HCT116 (cell line): ENCODE results near the gene RPUSD3. TPM values are rescaled to one million over a fixed set of nuclear protein-coding genes. Genes with fewer than 3 reads are reported as not detected.

Experiments used
- ATAC-seq: fragments of 200-7000 bp; cut with Tn5 transposase; 2 replicates; pipeline ENCODE4 v1.9.1; 2020; ENCODE audit warnings: mild to moderate bottlenecking, moderate library complexity
- BruUV-seq: library from RNA; stranded (reverse); fragments of 400-500 nt; replicated peaks from 2 replicates; lab custom pipeline; 2021; lab: Mats Ljungman, UMichigan
- CTCF ChIA-PET: fragments of 300-600 bp; sonication (Branson Sonifier 250); formaldehyde crosslinking; loops from one replicate; lab custom pipeline; 2021; ENCODE audit warnings: antibody characterized with exemption; lab: Charles Lee
- POLR2A ChIA-PET: fragments of 300-600, 350-600 bp; sonication (Branson Sonifier 250); formaldehyde crosslinking; loops from one replicate; lab custom pipeline; 2021; ENCODE audit warnings: antibody characterized with exemption; lab: Charles Lee
- RAD21 ChIA-PET, 2 experiments: fragments of 300-600 bp; sonication (Branson Sonifier 250); formaldehyde crosslinking; loops; one replicate each; lab custom pipeline; 2023; ENCODE audit warnings: low total read pairs in 2 of 2; ENCODE audit not compliant: uncharacterized antibody in 2 of 2, unreplicated experiment in 2 of 2, low non-redundant PET in 1 of 2; lab: Charles Lee
- DNase-seq: peaks from one replicate; pipeline ENCODE4 v3.0.0-alpha.2; 2010; ENCODE audit warnings: low read depth, low spot score
- H2AFZ ChIP-seq: fragments of 200-600 bp; shearing (Covaris generic), sonication (generic); 2 replicates; pipeline ENCODE4 v1.6.1; 2017; ENCODE audit warnings: low read depth, mixed run types, mixed read lengths, antibody characterized with exemption, low read length; ENCODE audit not compliant: poor library complexity, severe bottlenecking
- H3K27ac ChIP-seq: 2 replicates; pipeline ENCODE4 v1.5.1; 2012; ENCODE audit warnings: low read depth, low read length
- H3K27me3 ChIP-seq: fragments of 200-600 bp; sonication (generic); 2 replicates; pipeline ENCODE4 v1.6.1; 2016; ENCODE audit warnings: mixed run types, low read length, mixed read lengths; ENCODE audit not compliant: insufficient read depth
- H3K36me3 ChIP-seq, 2 experiments: fragments of 200-500 bp in 1 of 2; fragments of 200-600 bp in 1 of 2; sonication (Bioruptor generic) in 1 of 2; sonication (generic) in 1 of 2; 2 replicates each; pipeline versions ENCODE4 v1.5.1 to v1.6.1; 2014 to 2016; ENCODE audit warnings: low read length in 2 of 2, inconsistent platforms in 1 of 2, mixed read lengths in 1 of 2, mixed run types in 1 of 2; ENCODE audit not compliant: insufficient read depth in 2 of 2, control insufficient read depth in 1 of 2
- H3K4me1 ChIP-seq, 2 experiments: fragments of 200-600 bp in 1 of 2; sonication (generic) in 1 of 2; 2 replicates each; pipeline versions ENCODE4 v1.5.1 to v1.6.1; 2012 to 2017; ENCODE audit warnings: low read length in 2 of 2, inconsistent platforms in 1 of 2, mild to moderate bottlenecking in 1 of 2, mixed read lengths in 1 of 2, mixed run types in 1 of 2, moderate library complexity in 1 of 2; ENCODE audit not compliant: insufficient read depth in 2 of 2, control insufficient read depth in 1 of 2
- H3K4me2 ChIP-seq: fragments of 200-600 bp; sonication (generic); 2 replicates; pipeline ENCODE4 v1.6.1; 2017; ENCODE audit warnings: mixed run types, low read length, mixed read lengths
- H3K4me3 ChIP-seq, 2 experiments: fragments of 200-600 bp in 1 of 2; sonication (generic) in 1 of 2; replicated peaks in 1 of 2; 2 replicates each; pipeline ENCODE4 v1.5.1; 2011 to 2016; ENCODE audit warnings: low read length in 2 of 2, control low read depth in 1 of 2, low read depth in 1 of 2, mild to moderate bottlenecking in 1 of 2, mixed read lengths in 1 of 2, mixed run types in 1 of 2
- H3K79me2 ChIP-seq: fragments of 200-600 bp; sonication (generic); 2 replicates; pipeline ENCODE4 v1.6.1; 2017; ENCODE audit warnings: mild to moderate bottlenecking, mixed run types, low read length, moderate library complexity, mixed read lengths; ENCODE audit not compliant: insufficient read depth
- H3K9ac ChIP-seq: fragments of 200-600 bp; sonication (generic); 2 replicates; pipeline ENCODE4 v1.6.1; 2016; ENCODE audit warnings: low read length, mixed read lengths
- H3K9me2 ChIP-seq: fragments of 200-600 bp; sonication (generic), shearing (Covaris generic); 2 replicates; pipeline ENCODE4 v1.6.1; 2017; ENCODE audit warnings: mixed run types, mild to moderate bottlenecking, moderate library complexity; ENCODE audit not compliant: insufficient read depth
- H3K9me3 ChIP-seq, 2 experiments: fragments of 200-500 bp in 1 of 2; fragments of 200-600 bp in 1 of 2; sonication (Bioruptor generic) in 1 of 2; sonication (generic) in 1 of 2; 2 replicates each; pipeline ENCODE4 v1.6.1; 2014 to 2017; ENCODE audit warnings: low read length in 2 of 2, mixed read lengths in 2 of 2, inconsistent platforms in 1 of 2, low read depth in 1 of 2, mild to moderate bottlenecking in 1 of 2, mixed run types in 1 of 2, moderate library complexity in 1 of 2; ENCODE audit not compliant: control insufficient read depth in 1 of 2, insufficient read depth in 1 of 2
- H4K20me1 ChIP-seq: fragments of 200-600 bp; sonication (generic), shearing (Covaris generic); 2 replicates; pipeline ENCODE4 v1.6.1; 2017; ENCODE audit warnings: mixed run types, mild to moderate bottlenecking, moderate library complexity; ENCODE audit not compliant: insufficient read depth
- ELF1 ChIP-seq: IDR thresholded peaks from 2 replicates; pipeline ENCODE4 v1.6.1; 2012; ENCODE audit warnings: low read depth, borderline replicate concordance
- FOSL1 ChIP-seq: IDR thresholded peaks from 2 replicates; pipeline ENCODE4 v1.6.1; 2012; ENCODE audit warnings: low read depth
- TCF7L2 ChIP-seq: IDR thresholded peaks from 2 replicates; pipeline ENCODE4 v1.7.0; 2011; ENCODE audit warnings: borderline replicate concordance, inconsistent platforms; ENCODE audit not compliant: insufficient read depth, insufficient read length; ENCODE audit errors: extremely low read depth
- intact Hi-C: fragments of 100-400 bp; cut with micrococcal nuclease; formaldehyde crosslinking; loops from 2 replicates; pipeline ENCODE4 v1.10.0; 2022
- total RNA-seq: library from RNA; stranded (reverse); gene quantifications from one replicate; pipeline ENCODE4 v1.2.1, GENCODE V29; 2021; ENCODE audit not compliant: unreplicated experiment
- TF ChIP-seq, protein P1 (sequence below): IDR thresholded peaks from 2 replicates; pipeline ENCODE4 v1.6.1; 2011; ENCODE audit warnings: mild to moderate bottlenecking, low read length, moderate library complexity; ENCODE audit not compliant: insufficient replicate concordance; ENCODE audit errors: extremely low read depth

Gene RPUSD3
- total RNA-seq, 1 experiment from 2014 or later = 58.0 TPM

DNA sequence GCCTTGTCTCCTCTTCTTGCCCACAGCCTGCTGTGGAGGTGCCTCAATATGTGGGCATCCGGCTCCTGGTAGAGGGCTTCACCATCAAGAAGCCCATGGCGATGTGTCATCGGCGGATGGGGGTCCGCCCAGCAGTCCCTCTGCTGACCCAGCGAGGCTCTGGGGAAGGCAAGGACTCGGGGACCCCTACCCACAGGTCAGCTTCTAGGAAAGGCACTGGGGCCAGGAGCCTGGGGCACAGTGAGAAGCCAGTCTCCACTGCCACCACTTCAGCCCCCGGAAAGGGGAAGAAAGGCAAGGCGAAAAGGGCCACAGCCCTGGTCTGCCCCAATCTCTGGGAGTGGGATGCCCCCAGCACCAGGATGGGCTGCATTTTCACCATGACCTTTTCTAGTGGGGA, 10.7 kb downstream of the RPUSD3 start:
- Histone ChIP-seq H3K27ac (no peak overlapping the region), H3K4me3 (no peak overlapping the region), H2AFZ (no peak overlapping the region), H3K36me3 (peaks cover 8 to 12% of the 10 kb centered on the region in 2 experiments; a peak in 2 of 4 replicates), H3K4me1 (no peaks in the 10 kb centered on the region), H3K9me2 (no peaks in the 10 kb centered on the region), H4K20me1 (no peaks in the 10 kb centered on the region), H3K27me3 (no peaks in the 10 kb centered on the region), H3K4me2 (no peak overlapping the region), H3K9me3 (no peaks in the 10 kb centered on the region), H3K79me2 (no peaks in the 10 kb centered on the region), H3K9ac (no peak overlapping the region)
- no peak for TF ChIP-seq FOSL1
- no peak for TF ChIP-seq ELF1
- ChIA-PET CTCF (no interaction called here), POLR2A (no interaction called here), RAD21 (no interaction called here)
- no peak for ATAC-seq
- intact Hi-C loops = no loop called here
- no TSS peak for BruUV-seq
- DNase-seq = no peak

DNA sequence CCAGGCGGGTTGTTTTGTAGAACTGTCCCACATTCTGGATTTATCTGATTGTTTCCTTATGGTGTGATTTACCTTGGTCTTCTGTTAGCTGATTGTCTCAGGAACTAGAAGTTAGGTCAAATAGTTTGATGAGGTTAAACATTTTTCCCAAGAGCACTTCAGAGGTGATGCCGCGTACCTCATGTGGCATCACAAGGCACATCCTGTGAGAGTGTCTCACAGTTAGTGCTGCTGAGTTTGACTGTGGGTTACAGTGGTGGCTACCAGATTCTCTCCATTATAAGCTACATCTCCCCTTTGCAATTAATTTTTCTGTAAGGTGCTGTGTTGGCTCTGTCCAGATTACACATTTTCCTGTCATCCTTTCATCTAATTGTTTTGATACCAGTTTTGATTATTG, 12.6 kb downstream of the RPUSD3 start:
- RAD21 ChIA-PET = interaction anchor here in 1 of 2 experiments (0.6 kb wide), 1 partner anchor 1491 kb away, joined by 5 read pairs; no protein-coding TSS in a partner anchor

More for the DNA sequence above, 12.6 kb downstream of the RPUSD3 start:
- CTCF ChIA-PET = interaction anchor here (1.1 kb wide), 1 partner anchor 23 kb away, joined by 5 read pairs; no protein-coding TSS in a partner anchor
- Histone ChIP-seq H3K27ac (no peak overlapping the region), H4K20me1 (no peaks in the 10 kb centered on the region), H3K36me3 (peaks cover 12 to 13% of the 10 kb centered on the region in 2 experiments; a peak in 2 of 4 replicates), H3K9me3 (no peaks in the 10 kb centered on the region), H3K79me2 (no peaks in the 10 kb centered on the region), H3K4me1 (no peaks in the 10 kb centered on the region), H3K9ac (no peak overlapping the region), H3K4me2 (no peak overlapping the region), H2AFZ (no peak overlapping the region)
- DNase-seq = no peak
- TF ChIP-seq, protein P1, sequence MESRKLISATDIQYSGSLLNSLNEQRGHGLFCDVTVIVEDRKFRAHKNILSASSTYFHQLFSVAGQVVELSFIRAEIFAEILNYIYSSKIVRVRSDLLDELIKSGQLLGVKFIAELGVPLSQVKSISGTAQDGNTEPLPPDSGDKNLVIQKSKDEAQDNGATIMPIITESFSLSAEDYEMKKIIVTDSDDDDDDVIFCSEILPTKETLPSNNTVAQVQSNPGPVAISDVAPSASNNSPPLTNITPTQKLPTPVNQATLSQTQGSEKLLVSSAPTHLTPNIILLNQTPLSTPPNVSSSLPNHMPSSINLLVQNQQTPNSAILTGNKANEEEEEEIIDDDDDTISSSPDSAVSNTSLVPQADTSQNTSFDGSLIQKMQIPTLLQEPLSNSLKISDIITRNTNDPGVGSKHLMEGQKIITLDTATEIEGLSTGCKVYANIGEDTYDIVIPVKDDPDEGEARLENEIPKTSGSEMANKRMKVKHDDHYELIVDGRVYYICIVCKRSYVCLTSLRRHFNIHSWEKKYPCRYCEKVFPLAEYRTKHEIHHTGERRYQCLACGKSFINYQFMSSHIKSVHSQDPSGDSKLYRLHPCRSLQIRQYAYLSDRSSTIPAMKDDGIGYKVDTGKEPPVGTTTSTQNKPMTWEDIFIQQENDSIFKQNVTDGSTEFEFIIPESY = no peak
- TF ChIP-seq ELF1 (no peak), TCF7L2 (no peak)
- TF ChIP-seq, all 23 proteins: peak for 0
- intact Hi-C loops = no loop called here
- no peaks in the 10 kb centered on the region for H3K27me3 ChIP-seq
- no TSS peak for BruUV-seq
- POLR2A ChIA-PET = no interaction called here
- ATAC-seq = no peak
- no peak overlapping the region for H3K4me3 ChIP-seq
- no peaks in the 10 kb centered on the region for H3K9me2 ChIP-seq
